GM15510 (cell line): Measurements from ENCODE around the gene CPA1.

Source experiments
- POLR2A ChIP-seq: IDR thresholded peaks from 3 replicates; pipeline ENCODE4 v1.6.1; 2011; ENCODE audit warnings: borderline replicate concordance; ENCODE audit not compliant: insufficient read length; ENCODE audit errors: extremely low read depth

Gene CPA1

GRCh38 chr7:130379921-130380860 is at the start of gene CPA1:
Gene CPA1, plus strand, starts transcription at chr7:130380494. Its CDS starts 27 bp downstream, at chr7:130380521.
- TF ChIP-seq POLR2A, result no peak

GRCh38 chr7:130332259-130333053 is 47.8 kb upstream of the CPA1 start:
- TF ChIP-seq POLR2A, result no peak

GRCh38 chr7:130333832-130334231 is 46.5 kb upstream of the CPA1 start:
- TF ChIP-seq POLR2A, result no peak

GRCh38 chr7:130334274-130334673 is 46.0 kb upstream of the CPA1 start:
- TF ChIP-seq POLR2A, result no peak

- no peak for TF ChIP-seq POLR2A
Observed at GRCh38 chr7:130337410-130337971, 42.8 kb upstream of the CPA1 start.

- no peak for TF ChIP-seq POLR2A
Observed at GRCh38 chr7:130338233-130338632, 42.1 kb upstream of the CPA1 start.

- TF ChIP-seq POLR2A, result no peak
Observed at GRCh38 chr7:130341882-130342281, 38.4 kb upstream of the CPA1 start.

- no peak for TF ChIP-seq POLR2A
Observed at GRCh38 chr7:130342701-130343380, 37.5 kb upstream of the CPA1 start.

- no peak for TF ChIP-seq POLR2A
Observed at GRCh38 chr7:130344271-130344866, 35.9 kb upstream of the CPA1 start, which contains the start of gene CPA5. Gene CPA5, plus strand, starts transcription at chr7:130344816. Its CDS starts 1,670 bp downstream, at chr7:130346486.

- TF ChIP-seq POLR2A, result no peak
Observed at GRCh38 chr7:130345136-130345535, 35.2 kb upstream of the CPA1 start.

GRCh38 chr7:130345725-130346124 is 34.6 kb upstream of the CPA1 start:
- TF ChIP-seq POLR2A, result no peak

- no peak for TF ChIP-seq POLR2A
Observed at GRCh38 chr7:130346177-130346905, 34.0 kb upstream of the CPA1 start.

GRCh38 chr7:130346941-130347340 is 33.4 kb upstream of the CPA1 start:
- TF ChIP-seq POLR2A, result no peak
